Esophagus muscularis mucosa (tissue), 3 donors: ENCODE measurements around the gene RSAD1.

Source experiments
- POLR2A ChIP-seq: fragments of 450-650 bp; IDR thresholded peaks from one replicate; pipeline ENCODE4 v1.6.1; 2017; ENCODE audit warnings: antibody characterized with exemption, moderate library complexity, mild to moderate bottlenecking, low read depth
- POLR2AphosphoS5 ChIP-seq, 2 donors: sonication (generic); formaldehyde crosslinking; IDR thresholded peaks; one replicate each; pipeline ENCODE4 v1.6.1; 2017; ENCODE audit warnings: antibody characterized with exemption in 2 of 2
- TF ChIP-seq, protein P1 (sequence below), 3 experiments: fragments of 200-600 bp in 2 of 3; fragments of 450-650 bp in 1 of 3; sonication (generic) in 2 of 3; IDR thresholded peaks; one replicate each; pipeline ENCODE4 v1.5.1; 2017 to 2019; ENCODE audit warnings: antibody characterized with exemption in 3 of 3, mild to moderate bottlenecking in 2 of 3, moderate library complexity in 1 of 3

- TF ChIP-seq POLR2AphosphoS5 (IDR thresholded peaks at IDR 0.05) = no peak
- no peak for TF ChIP-seq POLR2A
- TF ChIP-seq, protein P1, sequence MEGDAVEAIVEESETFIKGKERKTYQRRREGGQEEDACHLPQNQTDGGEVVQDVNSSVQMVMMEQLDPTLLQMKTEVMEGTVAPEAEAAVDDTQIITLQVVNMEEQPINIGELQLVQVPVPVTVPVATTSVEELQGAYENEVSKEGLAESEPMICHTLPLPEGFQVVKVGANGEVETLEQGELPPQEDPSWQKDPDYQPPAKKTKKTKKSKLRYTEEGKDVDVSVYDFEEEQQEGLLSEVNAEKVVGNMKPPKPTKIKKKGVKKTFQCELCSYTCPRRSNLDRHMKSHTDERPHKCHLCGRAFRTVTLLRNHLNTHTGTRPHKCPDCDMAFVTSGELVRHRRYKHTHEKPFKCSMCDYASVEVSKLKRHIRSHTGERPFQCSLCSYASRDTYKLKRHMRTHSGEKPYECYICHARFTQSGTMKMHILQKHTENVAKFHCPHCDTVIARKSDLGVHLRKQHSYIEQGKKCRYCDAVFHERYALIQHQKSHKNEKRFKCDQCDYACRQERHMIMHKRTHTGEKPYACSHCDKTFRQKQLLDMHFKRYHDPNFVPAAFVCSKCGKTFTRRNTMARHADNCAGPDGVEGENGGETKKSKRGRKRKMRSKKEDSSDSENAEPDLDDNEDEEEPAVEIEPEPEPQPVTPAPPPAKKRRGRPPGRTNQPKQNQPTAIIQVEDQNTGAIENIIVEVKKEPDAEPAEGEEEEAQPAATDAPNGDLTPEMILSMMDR (IDR thresholded peaks at IDR 0.05) = no peak
These were observed 1.6 kb downstream of the RSAD1 start for GRCh38 chr17:50480142-50480764.
